WTC11 (cell line): Measurements from ENCODE around the gene PLPP3. TPM values are rescaled to one million over a fixed set of nuclear protein-coding genes. Genes with fewer than 3 reads are reported as not detected.

Experiments used
- ATAC-seq: fragments of 200-7000 bp; cut with Tn5 transposase; 2 replicates; pipeline ENCODE4 v1.10.0; 2021; ENCODE audit warnings: mild to moderate bottlenecking, moderate library complexity
- CTCF ChIA-PET: fragments of 300-600 bp; sonication (Branson Sonifier 250); formaldehyde crosslinking; loops from one replicate; lab custom pipeline; 2021; ENCODE audit warnings: antibody characterized with exemption; lab: Charles Lee
- POLR2A ChIA-PET: fragments of 350-600 bp; sonication (Branson Sonifier 250); formaldehyde crosslinking; loops from one replicate; lab custom pipeline; 2021; ENCODE audit warnings: antibody characterized with exemption; lab: Charles Lee
- DNase-seq: peaks from one replicate; pipeline ENCODE4 v3.0.0; 2021; ENCODE audit warnings: low spot score
- H3K27ac Mint-ChIP-seq: 2 replicates; pipeline ENCODE4 v1.8.0; 2021; ENCODE audit warnings: mixed read lengths
- H3K27me3 Mint-ChIP-seq: 2 replicates; pipeline ENCODE4 v1.8.0; 2021; ENCODE audit warnings: low read depth, mild to moderate bottlenecking, moderate library complexity, mixed read lengths
- H3K36me3 Mint-ChIP-seq: 2 replicates; pipeline ENCODE4 v1.8.0; 2021; ENCODE audit warnings: mixed read lengths
- H3K4me1 Mint-ChIP-seq: 2 replicates; pipeline ENCODE4 v1.8.0; 2022; ENCODE audit warnings: mixed read lengths
- H3K4me3 Mint-ChIP-seq: 2 replicates; pipeline ENCODE4 v1.8.0; 2021; ENCODE audit warnings: mild to moderate bottlenecking, moderate library complexity, mixed read lengths
- H3K9me3 Mint-ChIP-seq: 2 replicates; pipeline ENCODE4 v1.8.0; 2021; ENCODE audit warnings: mixed read lengths
- ATF1 ChIP-seq: sonication (generic); formaldehyde crosslinking; IDR thresholded peaks from 2 replicates; pipeline ENCODE4 v1.8.1; 2023; ENCODE audit warnings: mild to moderate bottlenecking, moderate library complexity, missing genetic modification reagents
- ATF6 ChIP-seq: sonication (generic); formaldehyde crosslinking; IDR thresholded peaks from 2 replicates; pipeline ENCODE4 v1.8.1; 2023; ENCODE audit warnings: mild to moderate bottlenecking, missing genetic modification reagents
- CREM ChIP-seq: sonication (generic); formaldehyde crosslinking; IDR thresholded peaks from 2 replicates; pipeline ENCODE4 v1.8.1; 2022; ENCODE audit warnings: mild to moderate bottlenecking, missing genetic modification reagents, moderate library complexity
- E2F5 ChIP-seq: sonication (generic); formaldehyde crosslinking; IDR thresholded peaks from 2 replicates; pipeline ENCODE4 v1.8.1; 2022; ENCODE audit warnings: mild to moderate bottlenecking, moderate library complexity, missing genetic modification reagents
- TCF7 ChIP-seq: sonication (generic); formaldehyde crosslinking; IDR thresholded peaks from 2 replicates; pipeline ENCODE4 v1.8.0; 2022; ENCODE audit warnings: mild to moderate bottlenecking, low read depth, missing genetic modification reagents, moderate library complexity
- TEAD1 ChIP-seq: sonication (generic); formaldehyde crosslinking; IDR thresholded peaks from 2 replicates; pipeline ENCODE4 v1.8.0; 2022; ENCODE audit warnings: mild to moderate bottlenecking, missing genetic modification reagents
- USF1 ChIP-seq: sonication (generic); formaldehyde crosslinking; IDR thresholded peaks from 2 replicates; pipeline ENCODE4 v1.8.0; 2022; ENCODE audit warnings: mild to moderate bottlenecking, missing genetic modification reagents
- ZNF219 ChIP-seq: sonication (generic); formaldehyde crosslinking; IDR thresholded peaks from 2 replicates; pipeline ENCODE4 v1.8.0; 2023; ENCODE audit warnings: missing genetic modification reagents, mild to moderate bottlenecking, borderline replicate concordance
- ZNF263 ChIP-seq: sonication (generic); formaldehyde crosslinking; IDR thresholded peaks from 2 replicates; pipeline ENCODE4 v1.8.1; 2022; ENCODE audit warnings: low read depth, mild to moderate bottlenecking, moderate library complexity, missing genetic modification reagents
- ZNF416 ChIP-seq: fragments of 250-450 bp; sonication (Bioruptor Pico); IDR thresholded peaks from 2 replicates; pipeline ENCODE4 v1.9.0; 2021; ENCODE audit warnings: mild to moderate bottlenecking, inconsistent platforms
- ZNF532 ChIP-seq: fragments of 250-450 bp; sonication (Bioruptor Pico); IDR thresholded peaks from 2 replicates; pipeline ENCODE4 v1.9.0; 2021; ENCODE audit warnings: mild to moderate bottlenecking, borderline replicate concordance
- ZSCAN18 ChIP-seq: fragments of 250-450 bp; sonication (Bioruptor Pico); IDR thresholded peaks from 2 replicates; pipeline ENCODE4 v2.1.2; 2022; ENCODE audit warnings: mild to moderate bottlenecking, moderate library complexity
- total RNA-seq: library from RNA; stranded (reverse); gene quantifications from 3 replicates; pipeline ENCODE4 v1.2.3, GENCODE V29; 2021

The PLPP3 gene
- total RNA-seq, 1 experiment from 2014 or later, result 31.0 TPM

GRCh38 chr1:56481140-56481694 lies 98.1 kb downstream of the PLPP3 start:
- Mint-ChIP-seq H3K27me3 (peaks cover 8% of the 10 kb centered on the region), H3K4me3 (no peak overlapping the region), H3K9me3 (no peaks in the 10 kb centered on the region), H3K36me3 (no peaks in the 10 kb centered on the region), H3K27ac (no peak overlapping the region), H3K4me1 (peaks cover 16% of the 10 kb centered on the region)
- ATAC-seq (no peak), DNase-seq (no peak)
- TF ChIP-seq ZNF532 (CRISPR knock-in tag) (no peak), ZNF219 (CRISPR knock-in tag) (no peak)
- ChIA-PET CTCF (no interaction called here), POLR2A (interaction anchor here (0.6 kb wide), 1 partner anchor 356 kb away, joined by 3 read pairs; no protein-coding TSS in a partner anchor)

- ATAC-seq, result no peak
- peaks cover 8% of the 10 kb centered on the region for H3K27me3 Mint-ChIP-seq
- POLR2A ChIA-PET, result no interaction called here
- peak overlapping the region; percentile 7 for H3K4me3 Mint-ChIP-seq
- TF ChIP-seq USF1 (CRISPR knock-in tag) (no peak), TEAD1 (CRISPR knock-in tag) (no peak), ATF1 (CRISPR knock-in tag) (no peak), ZNF416 (no peak), ZSCAN18 (CRISPR knock-in tag) (no peak), TCF7 (CRISPR knock-in tag) (no peak), ATF6 (CRISPR knock-in tag) (no peak)
- TF ChIP-seq, all 79 proteins: peak for 0
- Mint-ChIP-seq H3K4me1 (peaks cover 16% of the 10 kb centered on the region), H3K9me3 (no peaks in the 10 kb centered on the region), H3K27ac (no peak overlapping the region), H3K36me3 (no peaks in the 10 kb centered on the region)
- CTCF ChIA-PET, result interaction anchor here (1.0 kb wide), 1 partner anchor 101 kb away, joined by 3 read pairs; the partner anchor contains the start of gene PLPP3
- no peak for DNase-seq
Observed at GRCh38 chr1:56478734-56479133, 100.6 kb downstream of the PLPP3 start.

GRCh38 chr1:56477164-56478111 lies 101.9 kb downstream of the PLPP3 start:
- H3K36me3 Mint-ChIP-seq, result no peaks in the 10 kb centered on the region
- H3K4me1 Mint-ChIP-seq, result peaks cover 16% of the 10 kb centered on the region
- TF ChIP-seq ZNF263 (CRISPR knock-in tag) (no peak), E2F5 (CRISPR knock-in tag) (0 out of 2 replicates have a peak, but pooled peaks have one; percentile 25), CREM (CRISPR knock-in tag) (0 out of 2 replicates have a peak, but pooled peaks have one; percentile 33)
- TF ChIP-seq, all 79 proteins: peak for 2
- ChIA-PET CTCF (interaction anchor here (0.6 to 0.9 kb wide), 3 partner anchors 11 to 102 kb away, joined by 3 to 5 read pairs (median 3); partner anchors contain the start of gene PLPP3), POLR2A (interaction anchor here (1.0 to 1.3 kb wide), 2 partner anchors 20 to 22 kb away, joined by 4 to 5 read pairs; no protein-coding TSS in a partner anchor)
- Mint-ChIP-seq H3K27ac (peak overlapping the region; percentile 78), H3K27me3 (peaks cover 8% of the 10 kb centered on the region), H3K4me3 (peak overlapping the region; percentile 72), H3K9me3 (no peaks in the 10 kb centered on the region)
- DNase-seq, result peak; percentile 56
- ATAC-seq, result peak; percentile 87
